Kidney epithelial cell (primary cell): ENCODE measurements around the gene TMEM80. TPM values are rescaled to one million over a fixed set of nuclear protein-coding genes. Genes with fewer than 3 reads are reported as not detected.

ENCODE experiments used
- DNase-seq: peaks from one replicate; pipeline ENCODE4 v3.0.0-alpha.2; 2010; ENCODE audit warnings: low read depth
- H3K27me3 ChIP-seq: 2 replicates; pipeline ENCODE4 v1.6.0; 2011; ENCODE audit warnings: low read length; ENCODE audit not compliant: control insufficient read depth, insufficient read depth
- H3K36me3 ChIP-seq: 2 replicates; pipeline ENCODE4 v1.5.1; 2011; ENCODE audit warnings: low read length; ENCODE audit not compliant: control insufficient read depth, insufficient read depth
- H3K4me3 ChIP-seq: 2 replicates; pipeline ENCODE4 v1.5.1; 2011; ENCODE audit warnings: low read depth, mild to moderate bottlenecking, control low read depth, low read length
- total RNA-seq: library from RNA; depleted of rRNA; stranded (reverse); fragments of >200 nt; gene quantifications from 2 replicates; pipeline ENCODE4 v1.2.3, GENCODE V29; 2015
- TF ChIP-seq, protein P1 (sequence below): IDR thresholded peaks from 2 replicates; pipeline ENCODE4 v1.5.1; 2011; ENCODE audit warnings: mild to moderate bottlenecking, moderate library complexity, low read length, control low read depth, inconsistent platforms; ENCODE audit not compliant: insufficient read depth, poor library complexity, severe bottlenecking

TMEM80 gene
- total RNA-seq, 1 donor from 2014 or later, result 28.5 TPM

DNA sequence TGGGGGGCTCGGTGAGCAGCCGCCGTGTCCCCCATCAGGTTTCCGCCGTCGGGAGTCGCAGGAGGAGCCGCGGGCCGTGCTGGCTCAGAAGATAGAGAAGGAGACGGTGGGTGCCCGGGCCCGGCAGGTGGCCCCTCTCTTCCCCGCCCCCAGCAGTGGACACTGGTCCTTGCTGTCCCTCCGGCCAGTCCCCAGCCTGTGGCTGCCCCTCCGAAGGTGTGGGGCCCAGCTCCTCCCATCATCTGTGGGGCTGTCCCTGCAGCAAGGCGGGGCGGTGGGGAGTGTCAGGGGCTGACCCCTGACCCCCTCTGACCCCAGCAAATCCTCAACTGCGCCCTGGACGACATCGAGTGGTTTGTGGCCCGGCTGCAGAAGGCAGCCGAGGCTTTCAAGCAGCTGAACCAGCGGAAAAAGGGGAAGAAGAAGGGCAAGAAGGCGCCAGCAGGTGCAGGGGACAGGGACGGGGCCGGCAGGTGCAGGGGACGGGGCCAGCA, 25.7 kb downstream of the TMEM80 start:
- no peak for DNase-seq

DNA sequence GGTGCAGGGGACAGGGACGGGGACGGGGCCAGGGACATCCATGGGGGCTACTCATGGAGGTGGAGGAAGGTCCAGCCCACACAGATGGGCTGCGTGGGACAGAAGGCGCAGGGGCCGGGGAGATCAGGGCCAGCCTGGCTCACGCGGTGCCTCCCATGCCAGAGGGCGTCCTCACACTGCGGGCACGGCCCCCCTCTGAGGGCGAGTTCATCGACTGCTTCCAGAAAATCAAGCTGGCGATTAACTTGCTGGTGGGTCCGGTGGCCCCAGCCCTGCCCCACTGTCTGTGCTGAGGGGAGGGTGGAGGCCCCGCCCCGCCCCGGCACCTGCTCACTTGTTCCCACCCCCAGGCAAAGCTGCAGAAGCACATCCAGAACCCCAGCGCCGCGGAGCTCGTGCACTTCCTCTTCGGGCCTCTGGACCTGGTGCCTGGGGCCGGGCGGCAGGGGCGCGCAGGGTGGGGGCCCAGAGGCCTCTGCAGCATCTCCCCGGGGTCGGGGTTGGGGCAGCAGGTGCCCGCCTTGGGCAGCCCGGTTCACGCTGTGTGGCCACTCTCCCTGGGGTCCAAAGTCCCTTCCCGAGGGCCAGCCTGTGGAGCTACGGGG, 26.2 kb downstream of the TMEM80 start:
- TF ChIP-seq, protein P1, sequence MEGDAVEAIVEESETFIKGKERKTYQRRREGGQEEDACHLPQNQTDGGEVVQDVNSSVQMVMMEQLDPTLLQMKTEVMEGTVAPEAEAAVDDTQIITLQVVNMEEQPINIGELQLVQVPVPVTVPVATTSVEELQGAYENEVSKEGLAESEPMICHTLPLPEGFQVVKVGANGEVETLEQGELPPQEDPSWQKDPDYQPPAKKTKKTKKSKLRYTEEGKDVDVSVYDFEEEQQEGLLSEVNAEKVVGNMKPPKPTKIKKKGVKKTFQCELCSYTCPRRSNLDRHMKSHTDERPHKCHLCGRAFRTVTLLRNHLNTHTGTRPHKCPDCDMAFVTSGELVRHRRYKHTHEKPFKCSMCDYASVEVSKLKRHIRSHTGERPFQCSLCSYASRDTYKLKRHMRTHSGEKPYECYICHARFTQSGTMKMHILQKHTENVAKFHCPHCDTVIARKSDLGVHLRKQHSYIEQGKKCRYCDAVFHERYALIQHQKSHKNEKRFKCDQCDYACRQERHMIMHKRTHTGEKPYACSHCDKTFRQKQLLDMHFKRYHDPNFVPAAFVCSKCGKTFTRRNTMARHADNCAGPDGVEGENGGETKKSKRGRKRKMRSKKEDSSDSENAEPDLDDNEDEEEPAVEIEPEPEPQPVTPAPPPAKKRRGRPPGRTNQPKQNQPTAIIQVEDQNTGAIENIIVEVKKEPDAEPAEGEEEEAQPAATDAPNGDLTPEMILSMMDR, result no peak
- DNase-seq, result no peak
- Histone ChIP-seq H3K4me3 (no peak overlapping the region), H3K27me3 (no peaks in the 10 kb centered on the region), H3K36me3 (peaks cover 3% of the 10 kb centered on the region)

More for the DNA sequence above, 25.7 kb downstream of the TMEM80 start:
- Histone ChIP-seq H3K4me3 (no peak overlapping the region), H3K36me3 (peaks cover 3% of the 10 kb centered on the region), H3K27me3 (no peaks in the 10 kb centered on the region)
- TF ChIP-seq, protein P1, result no peak

DNA sequence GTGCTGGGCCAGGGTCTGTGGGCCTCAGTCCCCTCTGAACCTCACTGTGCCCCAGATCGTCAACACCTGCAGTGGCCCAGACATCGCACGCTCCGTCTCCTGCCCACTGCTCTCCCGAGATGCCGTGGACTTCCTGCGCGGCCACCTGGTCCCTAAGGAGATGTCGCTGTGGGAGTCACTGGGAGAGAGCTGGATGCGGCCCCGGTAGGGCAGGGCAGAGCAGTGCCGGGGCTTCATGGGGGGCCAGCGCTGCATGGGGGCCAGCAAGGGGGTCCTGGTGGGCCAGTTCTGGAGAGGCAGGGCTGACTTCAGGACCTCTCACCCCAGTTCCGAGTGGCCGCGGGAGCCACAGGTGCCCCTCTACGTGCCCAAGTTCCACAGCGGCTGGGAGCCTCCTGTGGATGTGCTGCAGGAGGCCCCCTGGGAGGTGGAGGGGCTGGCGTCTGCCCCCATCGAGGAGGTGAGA, 26.8 kb downstream of the TMEM80 start:
- no peak overlapping the region for H3K4me3 ChIP-seq
- DNase-seq, result no peak
- peaks cover 5% of the 10 kb centered on the region for H3K36me3 ChIP-seq
- TF ChIP-seq, protein P1, result no peak
- H3K27me3 ChIP-seq, result no peaks in the 10 kb centered on the region

DNA sequence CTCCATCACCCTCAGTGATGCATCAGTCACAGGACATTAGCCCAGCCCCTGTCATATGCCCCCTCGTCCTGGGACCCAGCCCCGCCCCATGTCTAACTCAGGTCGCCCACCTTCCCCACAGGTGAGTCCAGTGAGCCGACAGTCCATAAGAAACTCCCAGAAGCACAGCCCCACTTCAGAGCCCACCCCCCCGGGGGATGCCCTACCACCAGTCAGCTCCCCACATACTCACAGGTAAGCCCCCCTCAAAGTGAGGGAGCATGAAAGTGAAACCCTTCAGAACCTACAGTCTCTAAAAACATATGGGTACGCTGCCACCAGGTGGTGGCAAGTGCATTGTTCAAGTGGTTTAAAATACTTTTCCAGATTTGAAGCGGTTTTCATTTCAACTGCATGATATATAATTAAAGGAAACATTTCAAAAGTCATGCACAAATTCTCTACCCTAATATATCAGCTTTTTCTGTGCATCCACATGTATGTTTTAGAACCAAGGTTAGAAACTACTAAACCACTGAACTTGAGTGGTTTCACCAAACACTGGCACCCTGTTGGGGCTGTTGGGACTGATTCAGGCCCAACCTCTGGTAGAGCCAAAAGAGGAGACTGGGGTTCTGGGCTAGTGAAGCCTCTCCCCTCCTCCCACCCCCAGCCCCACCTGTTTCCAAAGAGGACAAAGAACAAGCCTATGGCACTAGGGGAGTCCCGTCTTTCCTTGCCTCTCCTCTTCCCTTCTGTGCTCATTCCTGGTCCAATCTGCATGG, 27.7 kb downstream of the TMEM80 start:
- H3K4me3 ChIP-seq, result no peak overlapping the region
- TF ChIP-seq, protein P1, result peak; percentile 57
- peaks cover 5% of the 10 kb centered on the region for H3K36me3 ChIP-seq
- H3K27me3 ChIP-seq, result no peaks in the 10 kb centered on the region
- no peak for DNase-seq

DNA sequence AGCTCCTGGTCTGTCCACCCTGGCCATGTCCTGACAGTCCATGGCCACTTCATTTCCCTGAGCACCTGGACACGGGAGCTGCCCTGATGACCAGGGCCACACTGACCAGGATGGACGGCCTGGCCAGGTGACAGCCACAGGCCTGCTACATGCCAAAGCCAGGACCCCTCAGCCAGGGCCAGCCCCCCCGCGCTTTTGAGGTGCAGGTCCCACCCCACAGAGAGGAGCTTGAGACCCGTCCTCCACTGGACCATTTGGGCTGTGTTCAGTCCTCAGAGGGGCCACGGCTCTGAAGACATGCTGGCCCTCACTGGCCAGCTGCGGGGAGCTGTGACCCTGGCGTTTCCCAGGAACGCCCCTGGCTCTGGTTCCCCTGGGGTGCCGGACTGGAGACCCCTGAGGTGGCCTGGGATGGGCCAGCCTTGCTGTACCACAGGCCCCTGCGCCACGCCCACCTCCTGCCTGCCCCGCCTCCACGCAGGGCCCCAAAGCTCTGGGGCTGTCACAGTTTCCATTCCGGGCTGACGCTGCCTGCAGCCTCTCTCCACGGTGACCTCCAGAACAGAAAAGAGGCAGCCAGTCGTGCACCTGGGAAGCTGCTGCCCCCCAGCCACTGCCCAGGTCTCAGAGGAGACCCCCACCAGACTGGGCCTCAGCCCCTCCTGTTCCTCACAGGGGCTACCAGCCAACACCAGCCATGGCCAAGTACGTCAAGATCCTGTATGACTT, 28.6 kb downstream of the TMEM80 start:
- TF ChIP-seq, protein P1, result no peak
- DNase-seq, result no peak
- Histone ChIP-seq H3K4me3 (no peak overlapping the region), H3K36me3 (peaks cover 5% of the 10 kb centered on the region), H3K27me3 (no peaks in the 10 kb centered on the region)
